IPS-20b (cell line): ENCODE data around the gene SNAPC2.

Experiments used
- H3K27ac ChIP-seq: one replicate; pipeline ENCODE4 v1.5.1; 2013; ENCODE audit warnings: low read length
- H3K27me3 ChIP-seq: 2 replicates; pipeline ENCODE4 v1.6.1; 2013; ENCODE audit warnings: mild to moderate bottlenecking, low read length, inconsistent platforms; ENCODE audit not compliant: insufficient read depth
- H3K36me3 ChIP-seq: 2 replicates; pipeline ENCODE4 v1.6.1; 2013; ENCODE audit warnings: low read depth, mild to moderate bottlenecking, inconsistent platforms, low read length, moderate library complexity; ENCODE audit not compliant: insufficient read depth
- H3K4me1 ChIP-seq: 2 replicates; pipeline ENCODE4 v1.6.1; 2013; ENCODE audit warnings: mild to moderate bottlenecking, control low read depth, inconsistent platforms, low read length, moderate library complexity; ENCODE audit not compliant: insufficient read depth
- H3K4me3 ChIP-seq: 2 replicates; pipeline ENCODE4 v1.5.1; 2013; ENCODE audit warnings: mild to moderate bottlenecking, low read length, inconsistent platforms
- H3K9ac ChIP-seq: 2 replicates; pipeline ENCODE4 v1.6.1; 2013; ENCODE audit warnings: low read depth, mild to moderate bottlenecking, inconsistent platforms, low read length, moderate library complexity
- H3K9me3 ChIP-seq: 2 replicates; pipeline ENCODE4 v1.6.1; 2013; ENCODE audit warnings: mild to moderate bottlenecking, low read depth, low read length, inconsistent platforms; ENCODE audit not compliant: insufficient read depth

Gene SNAPC2

DNA sequence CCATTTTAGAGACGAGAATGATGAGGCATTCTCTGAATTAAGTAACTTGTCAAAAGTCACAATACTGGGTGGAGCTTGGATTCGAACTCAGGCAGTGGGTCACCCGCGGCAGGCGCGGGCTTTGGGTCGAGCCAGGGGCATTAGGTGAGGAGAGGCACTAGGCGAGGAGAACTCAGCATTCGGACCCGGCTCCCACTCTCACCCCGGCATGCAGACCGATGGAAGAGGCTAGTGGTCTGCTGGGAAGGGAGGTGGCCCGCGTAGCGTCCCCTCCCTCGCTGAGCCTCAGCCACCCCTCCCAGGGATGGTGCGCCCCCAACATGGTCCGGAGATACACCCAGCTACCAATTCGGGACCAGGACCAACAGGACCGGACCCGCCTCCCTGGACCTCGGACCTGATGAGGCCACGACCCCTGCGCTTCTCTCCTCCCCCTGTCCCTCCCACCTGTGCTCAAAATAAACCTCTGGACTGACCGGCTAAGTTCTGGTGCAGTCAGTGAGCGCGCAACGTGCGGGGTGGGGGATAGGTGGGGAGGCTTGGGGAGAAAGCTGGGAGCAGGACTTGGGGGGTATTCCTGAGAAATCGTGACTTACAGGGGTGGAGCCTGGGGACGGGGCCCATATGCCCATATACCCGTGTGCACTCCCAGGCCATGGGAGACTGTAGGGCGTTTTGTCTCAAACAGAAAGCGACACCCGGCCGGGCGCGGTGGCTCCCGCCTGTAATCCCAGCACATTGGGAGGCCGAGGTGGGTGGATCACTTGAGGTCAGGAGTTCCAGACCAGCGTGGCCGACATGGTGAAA lies 1.3 kb upstream of the SNAPC2 start:
- no peak overlapping the region for H3K27ac ChIP-seq
- H3K9ac ChIP-seq = no peak overlapping the region
- H3K4me3 ChIP-seq = no peak overlapping the region
- peaks cover 7% of the 10 kb centered on the region; the same call in 1 of the 2 replicates for H3K36me3 ChIP-seq
- peaks cover 52% of the 10 kb centered on the region for H3K27me3 ChIP-seq
- no peaks in the 10 kb centered on the region for H3K9me3 ChIP-seq
- no peaks in the 10 kb centered on the region; the same call in 1 of the 2 replicates for H3K4me1 ChIP-seq

DNA sequence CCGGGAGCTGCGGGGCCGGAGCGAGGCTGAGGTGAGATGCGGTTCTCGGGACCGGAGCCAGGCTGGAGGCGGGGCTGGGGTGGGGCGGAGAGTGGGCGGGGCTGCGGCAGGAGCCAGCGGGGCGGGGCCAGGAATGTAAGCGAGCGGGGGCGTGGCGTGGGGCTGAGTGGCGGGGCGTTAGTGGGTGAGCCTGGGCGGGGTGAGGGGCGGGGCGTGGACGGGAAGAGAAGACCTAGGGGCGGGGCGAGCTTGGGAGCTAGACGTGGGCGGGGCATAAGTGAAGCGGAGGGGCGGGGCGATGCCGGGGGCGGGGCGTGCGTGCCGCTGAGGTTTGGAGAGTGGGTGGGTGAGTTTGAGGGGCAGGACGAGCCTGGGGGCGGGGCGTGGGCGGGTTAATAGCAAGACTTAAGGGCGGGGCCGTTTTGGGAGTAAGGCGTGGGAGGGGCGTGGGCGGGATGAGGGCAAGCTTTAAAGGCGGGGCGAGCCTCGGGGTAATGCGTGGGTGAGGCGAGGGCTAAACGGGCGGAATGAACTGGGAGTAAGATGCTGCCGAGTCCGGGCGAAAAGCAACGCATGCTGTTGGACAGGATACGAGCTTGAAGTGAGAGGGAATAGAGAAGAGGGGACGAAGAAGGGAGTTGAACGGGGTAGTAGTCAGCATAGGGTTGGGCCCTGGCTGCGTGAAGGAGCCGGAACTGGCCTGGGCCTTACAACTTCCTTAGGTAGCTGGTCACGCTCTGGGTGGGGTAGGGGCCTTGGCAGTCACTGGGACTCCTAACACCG lies 572 bp downstream of the SNAPC2 start:
- H3K9me3 ChIP-seq = no peaks in the 10 kb centered on the region
- peaks cover 36% of the 10 kb centered on the region for H3K27me3 ChIP-seq
- peaks cover 7% of the 10 kb centered on the region; the same call in 1 of the 2 replicates for H3K36me3 ChIP-seq
- no peaks in the 10 kb centered on the region; the same call in 1 of the 2 replicates for H3K4me1 ChIP-seq
- no peak overlapping the region for H3K27ac ChIP-seq
- peak overlapping the region; percentile 72 for H3K4me3 ChIP-seq
- peak overlapping the region; percentile 65; the same call in 1 of the 2 replicates for H3K9ac ChIP-seq

DNA sequence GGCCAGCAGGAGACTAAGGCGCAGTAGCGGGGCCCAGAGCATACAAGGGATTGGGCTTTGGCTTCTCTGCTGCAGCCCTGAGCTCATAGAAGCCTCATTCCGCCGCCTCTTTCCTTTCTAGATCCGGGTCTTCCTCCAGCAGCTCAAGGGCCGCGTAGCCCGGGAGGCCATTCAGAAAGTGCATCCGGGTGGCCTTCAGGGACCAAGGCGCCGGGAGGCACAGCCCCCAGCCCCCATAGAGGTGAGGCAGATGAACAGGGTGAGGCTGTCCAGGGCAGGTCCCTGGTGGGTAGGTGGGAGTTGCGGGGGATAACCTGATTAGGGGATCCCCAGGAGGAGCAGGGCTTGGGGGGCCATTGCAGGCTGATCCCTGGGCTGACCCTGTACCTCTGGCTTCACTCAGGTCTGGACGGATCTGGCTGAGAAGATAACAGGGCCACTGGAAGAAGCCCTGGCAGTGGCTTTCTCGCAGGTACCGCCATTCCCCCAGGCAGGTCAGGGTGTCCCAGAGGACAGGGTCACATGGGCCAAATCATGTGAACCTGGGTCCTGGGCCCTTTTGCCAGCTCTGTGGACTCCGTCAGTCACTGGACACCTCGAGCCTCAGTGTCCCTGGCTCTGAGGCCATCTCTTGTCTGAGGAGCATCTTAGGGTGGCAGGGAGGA lies 1.3 kb downstream of the SNAPC2 start:
- peaks cover 7% of the 10 kb centered on the region; the same call in 1 of the 2 replicates for H3K36me3 ChIP-seq
- no peak overlapping the region for H3K9ac ChIP-seq
- no peak overlapping the region for H3K27ac ChIP-seq

DNA sequence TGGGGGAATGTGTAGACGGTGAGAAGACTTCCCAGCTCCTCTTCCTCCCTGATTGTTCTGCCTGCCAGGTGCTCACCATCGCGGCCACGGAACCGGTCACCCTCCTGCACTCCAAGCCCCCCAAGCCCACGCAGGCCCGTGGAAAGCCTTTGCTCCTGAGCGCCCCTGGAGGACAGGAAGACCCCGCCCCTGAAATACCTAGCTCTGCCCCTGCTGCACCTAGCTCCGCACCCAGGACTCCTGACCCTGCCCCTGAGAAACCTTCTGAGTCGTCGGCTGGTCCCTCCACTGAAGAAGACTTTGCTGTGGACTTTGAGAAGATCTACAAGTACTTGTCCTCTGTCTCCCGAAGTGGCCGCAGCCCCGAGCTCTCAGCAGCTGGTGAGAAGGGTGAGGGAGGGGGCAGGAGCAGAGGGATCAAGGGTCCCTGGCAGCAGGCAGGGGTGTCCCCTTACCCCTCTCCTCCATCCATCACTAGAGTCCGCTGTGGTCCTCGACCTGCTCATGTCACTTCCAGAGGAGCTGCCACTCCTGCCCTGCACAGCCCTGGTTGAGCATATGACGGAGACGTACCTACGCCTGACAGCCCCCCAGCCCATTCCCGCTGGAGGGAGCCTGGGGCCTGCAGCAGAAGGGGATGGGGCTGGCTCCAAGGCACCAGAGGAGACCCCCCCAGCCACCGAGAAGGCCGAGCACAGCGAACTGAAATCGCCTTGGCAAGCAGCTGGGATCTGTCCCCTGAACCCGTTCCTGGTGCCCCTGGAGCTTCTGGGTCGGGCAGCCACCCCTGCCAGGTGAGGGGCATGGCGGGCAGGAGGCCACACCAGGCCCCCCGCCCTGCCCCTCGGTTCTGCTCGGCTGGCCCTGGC lies 2.1 kb downstream of the SNAPC2 start:
- H3K9me3 ChIP-seq = no peaks in the 10 kb centered on the region
- H3K27ac ChIP-seq = no peak overlapping the region
- H3K27me3 ChIP-seq = peaks cover 21% of the 10 kb centered on the region
- H3K4me3 ChIP-seq = no peak overlapping the region
- H3K9ac ChIP-seq = no peak overlapping the region
- no peaks in the 10 kb centered on the region; the same call in 1 of the 2 replicates for H3K4me1 ChIP-seq
- H3K36me3 ChIP-seq = peaks cover 7% of the 10 kb centered on the region; the same call in 1 of the 2 replicates

More for the DNA sequence above, 1.3 kb downstream of the SNAPC2 start:
- Histone ChIP-seq H3K4me1 (no peaks in the 10 kb centered on the region; the same call in 1 of the 2 replicates), H3K27me3 (peaks cover 29% of the 10 kb centered on the region), H3K9me3 (no peaks in the 10 kb centered on the region), H3K4me3 (peak overlapping the region; percentile 69; the same call in 1 of the 2 replicates)

DNA sequence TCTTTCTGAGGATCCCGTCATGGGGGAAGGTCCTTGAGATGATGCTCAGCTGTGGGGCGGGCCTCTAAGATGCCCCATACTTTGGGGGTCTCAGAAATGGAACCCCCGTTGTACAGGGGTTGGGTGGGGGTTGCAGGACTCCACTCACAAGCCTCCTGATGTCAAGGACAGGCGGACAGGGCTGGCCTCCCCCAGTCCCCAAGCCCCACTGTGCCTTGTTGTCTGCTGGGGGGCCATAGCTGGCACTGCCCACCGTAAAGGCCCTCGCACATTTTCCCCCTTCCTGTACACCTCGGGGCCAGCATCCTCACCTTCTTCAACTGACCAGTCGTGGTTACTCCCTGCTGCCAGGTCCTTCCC lies 2.7 kb downstream of the SNAPC2 start:
- Histone ChIP-seq H3K36me3 (peaks cover 7% of the 10 kb centered on the region; the same call in 1 of the 2 replicates), H3K9me3 (no peaks in the 10 kb centered on the region), H3K27ac (no peak overlapping the region), H3K9ac (no peak overlapping the region), H3K27me3 (peaks cover 15% of the 10 kb centered on the region), H3K4me1 (no peaks in the 10 kb centered on the region; the same call in 1 of the 2 replicates), H3K4me3 (no peak overlapping the region)

DNA sequence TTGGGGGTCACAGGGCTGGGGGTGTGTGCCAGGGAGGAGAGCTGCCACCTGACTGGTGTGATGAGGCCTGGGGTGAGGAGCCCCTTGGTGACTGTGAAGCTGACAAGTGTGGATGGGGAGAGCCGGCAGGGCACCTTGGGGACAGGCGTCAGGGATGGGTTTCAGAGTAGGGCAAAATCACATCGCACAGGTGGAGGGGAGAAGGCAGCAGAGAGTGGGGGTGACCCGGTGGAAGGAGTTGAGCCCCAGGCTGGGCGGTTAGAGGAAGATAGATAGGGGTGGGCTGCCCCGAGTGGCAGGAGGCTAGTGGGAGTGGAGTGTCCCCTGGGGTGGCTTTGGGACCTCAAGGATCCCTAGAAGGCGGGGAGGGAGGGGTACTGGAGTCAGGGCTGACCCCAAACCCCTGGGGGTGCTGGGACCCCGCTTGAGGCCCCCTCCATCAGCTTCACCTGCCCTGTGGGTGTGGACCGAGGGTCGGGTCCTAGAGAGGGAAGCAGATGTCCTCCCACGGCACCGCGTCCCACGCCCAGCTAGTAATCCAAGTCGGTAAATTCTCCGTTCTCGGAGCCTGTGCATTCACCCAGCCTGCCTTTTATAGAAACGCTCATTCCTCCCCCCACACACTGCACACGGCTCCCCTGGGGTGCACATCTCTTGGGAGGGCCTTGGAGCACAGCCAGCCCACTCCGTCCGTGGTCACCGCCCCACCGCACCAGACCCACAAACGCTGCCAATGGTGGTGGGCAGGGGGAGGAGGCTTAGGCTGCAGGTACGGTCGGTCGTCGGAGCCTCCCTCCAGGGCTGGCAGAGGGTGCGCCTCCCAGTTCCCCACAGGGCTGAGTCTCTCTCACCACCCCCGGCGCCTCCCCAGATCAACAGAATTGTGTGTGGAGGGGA lies 3.4 kb downstream of the SNAPC2 start:
- Histone ChIP-seq H3K4me1 (no peaks in the 10 kb centered on the region; the same call in 1 of the 2 replicates), H3K27me3 (peaks cover 8% of the 10 kb centered on the region), H3K4me3 (no peak overlapping the region), H3K9me3 (no peaks in the 10 kb centered on the region), H3K27ac (no peak overlapping the region), H3K36me3 (peaks cover 7% of the 10 kb centered on the region; the same call in 1 of the 2 replicates), H3K9ac (no peak overlapping the region)

DNA sequence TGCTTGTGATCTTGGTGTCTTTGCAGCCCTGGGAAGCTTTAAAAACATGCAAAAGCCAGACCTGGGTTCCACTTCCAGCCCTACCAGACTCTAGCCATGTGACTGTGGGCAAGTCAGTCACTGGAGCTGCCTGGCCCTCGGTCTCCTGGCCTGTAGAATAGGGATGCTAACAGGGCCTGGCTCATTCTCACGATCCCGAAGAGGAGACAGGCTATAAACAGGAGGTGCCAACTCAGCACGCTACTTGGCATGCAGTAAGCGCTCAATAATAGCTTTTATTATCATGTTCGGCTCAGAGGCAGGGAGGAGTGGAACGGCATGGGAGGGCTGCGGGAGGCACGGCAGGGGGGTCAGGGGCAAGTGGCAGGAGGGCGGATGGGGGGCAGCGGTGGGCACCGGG lies 4.1 kb downstream of the SNAPC2 start:
- Histone ChIP-seq H3K9ac (no peak overlapping the region), H3K27ac (no peak overlapping the region), H3K4me3 (no peak overlapping the region), H3K9me3 (no peaks in the 10 kb centered on the region), H3K36me3 (peaks cover 7% of the 10 kb centered on the region; the same call in 1 of the 2 replicates), H3K27me3 (peaks cover under 1% of the 10 kb centered on the region; the same call in 1 of the 2 replicates), H3K4me1 (no peaks in the 10 kb centered on the region; the same call in 1 of the 2 replicates)

DNA sequence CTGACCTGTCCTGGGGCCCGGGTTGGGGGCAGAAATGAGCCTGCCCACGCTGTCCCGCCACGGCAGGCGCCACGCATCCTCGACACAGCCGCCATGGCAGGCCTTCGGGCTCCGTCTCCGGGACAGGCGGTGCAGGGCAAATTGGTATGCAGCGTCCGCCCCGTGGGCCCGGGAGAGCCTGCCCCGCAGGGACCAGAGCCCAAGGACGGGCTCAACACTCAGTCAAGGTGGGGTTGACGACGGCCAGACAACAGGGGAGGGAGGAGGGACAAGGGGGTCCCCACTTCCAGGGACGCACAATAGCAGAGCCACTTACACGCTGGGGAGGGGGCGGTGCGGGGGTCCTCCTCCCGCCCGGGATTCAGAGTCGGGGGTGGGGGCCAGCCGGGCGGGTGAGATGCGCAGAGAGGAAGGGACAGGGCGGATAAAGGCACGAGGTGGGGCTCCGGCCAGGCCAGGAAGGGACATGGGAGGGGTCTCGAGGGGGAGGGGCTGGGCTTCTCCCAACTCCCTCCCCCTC lies 4.6 kb downstream of the SNAPC2 start:
- Histone ChIP-seq H3K27ac (no peak overlapping the region), H3K4me1 (no peaks in the 10 kb centered on the region; the same call in 1 of the 2 replicates), H3K9ac (no peak overlapping the region), H3K4me3 (peak overlapping the region; percentile 56; the same call in 1 of the 2 replicates), H3K36me3 (peaks cover 7% of the 10 kb centered on the region; the same call in 1 of the 2 replicates), H3K9me3 (no peaks in the 10 kb centered on the region), H3K27me3 (no peaks in the 10 kb centered on the region)

DNA sequence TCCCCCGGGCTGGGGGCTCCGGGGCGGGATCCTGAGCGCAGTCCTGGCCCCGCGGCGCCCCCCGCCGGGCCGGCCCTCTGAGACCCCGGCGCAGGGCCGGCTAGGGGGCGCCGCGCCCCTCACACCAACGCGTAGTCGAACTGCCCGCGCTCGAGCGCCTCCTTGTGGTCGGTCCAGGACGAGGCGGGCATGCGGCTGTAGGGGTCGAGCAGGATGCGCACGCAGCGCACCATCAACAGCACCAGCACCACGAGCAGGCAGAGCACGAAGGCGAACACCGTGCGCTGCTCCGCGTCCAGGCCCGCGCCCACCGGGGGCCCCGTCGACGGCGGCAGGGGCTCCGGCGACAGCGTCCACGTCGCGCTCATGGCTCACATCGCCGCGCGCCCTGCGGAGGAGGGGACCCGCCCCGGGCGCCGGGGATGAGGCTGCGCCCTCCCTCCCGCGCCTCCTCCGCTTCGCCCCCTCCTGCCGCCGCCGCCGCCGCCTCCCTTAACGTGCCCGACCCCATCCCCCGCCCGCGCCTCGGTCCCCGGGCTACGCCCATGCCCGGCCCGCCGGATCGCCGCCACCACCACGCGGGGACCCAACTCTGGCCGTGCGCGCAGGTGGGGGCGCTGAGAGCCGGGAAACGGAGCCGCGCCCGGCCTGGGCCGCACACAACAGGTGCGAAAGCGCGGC lies 5.2 kb downstream of the SNAPC2 start:
- Histone ChIP-seq H3K9me3 (no peaks in the 10 kb centered on the region), H3K9ac (no peak overlapping the region), H3K27me3 (no peaks in the 10 kb centered on the region), H3K27ac (no peak overlapping the region), H3K4me1 (no peaks in the 10 kb centered on the region; the same call in 1 of the 2 replicates), H3K36me3 (peaks cover 11% of the 10 kb centered on the region), H3K4me3 (peak overlapping the region; percentile 56; the same call in 1 of the 2 replicates)
